Hematopoietic multipotent progenitor cell (in vitro differentiated cells): ENCODE data around the gene PABPN1L. TPM values are rescaled to one million over a fixed set of nuclear protein-coding genes. Genes with fewer than 3 reads are reported as not detected.
A peak's percentile ranks its signal among the peaks of the same experiment; 100 is the strongest.

Source experiments
- DNase-seq, 3 donors: peaks; one replicate each; pipeline ENCODE4 v3.0.0-alpha.2; 2011 to 2015; ENCODE audit warnings: low read depth in 2 of 3, low spot score in 2 of 3
- total RNA-seq: library from RNA; depleted of rRNA; stranded (reverse); fragments of >200 nt; gene quantifications from one replicate; pipeline ENCODE4 v1.2.3, GENCODE V29; 2012

Gene PABPN1L
- total RNA-seq, 1 donor = 0.54 TPM

GRCh38 chr16:88884569-88885271 lies 18.3 kb upstream of the PABPN1L start:
- DNase-seq = no peak

- DNase-seq = no peak
These were observed 17.5 kb upstream of the PABPN1L start for GRCh38 chr16:88883946-88884345.

GRCh38 chr16:88883117-88883895 lies 16.8 kb upstream of the PABPN1L start:
- no peak for DNase-seq

GRCh38 chr16:88882358-88883030 lies 16.0 kb upstream of the PABPN1L start:
- peak in 1 of 3 donors; percentile 25 for DNase-seq

GRCh38 chr16:88881675-88882357 lies 15.4 kb upstream of the PABPN1L start:
- DNase-seq = no peak

GRCh38 chr16:88881007-88881615 lies 14.7 kb upstream of the PABPN1L start:
- DNase-seq = no peak

- no peak for DNase-seq
These were observed 14.0 kb upstream of the PABPN1L start for GRCh38 chr16:88880226-88881006.

- DNase-seq = no peak
These were observed 13.3 kb upstream of the PABPN1L start for GRCh38 chr16:88879788-88880055.

- no peak for DNase-seq
These were observed 12.7 kb upstream of the PABPN1L start for GRCh38 chr16:88878967-88879787.

- no peak for DNase-seq
These were observed 11.9 kb upstream of the PABPN1L start for GRCh38 chr16:88878356-88878755.

- DNase-seq = no peak
These were observed 11.3 kb upstream of the PABPN1L start for GRCh38 chr16:88877564-88878289.

GRCh38 chr16:88876942-88877526 lies 10.6 kb upstream of the PABPN1L start:
- no peak for DNase-seq

- DNase-seq = no peak
These were observed 9.3 kb upstream of the PABPN1L start for GRCh38 chr16:88875703-88876234.

- no peak for DNase-seq
These were observed 8.6 kb upstream of the PABPN1L start for GRCh38 chr16:88874938-88875599.

- no peak for DNase-seq
These were observed 6.3 kb upstream of the PABPN1L start for GRCh38 chr16:88872650-88873331.

GRCh38 chr16:88871730-88872416 lies 5.4 kb upstream of the PABPN1L start:
- DNase-seq = no peak
